Esophagus squamous epithelium (tissue), 5 donors: Measurements from ENCODE around the gene NAV2. TPM values are rescaled to one million over a fixed set of nuclear protein-coding genes. Genes with fewer than 3 reads are reported as not detected.

Experiments
- DNase-seq: peaks from one replicate; lab custom pipeline; 2025; lab: John Stamatoyannopoulos, UW
- H3K27ac ChIP-seq, 4 donors: fragments of 200-600 bp; sonication (generic); one replicate each; pipeline ENCODE4 v1.5.1; 2016 to 2019; ENCODE audit warnings: mild to moderate bottlenecking in 1 of 4
- H3K27me3 ChIP-seq, 4 donors: fragments of 200-600 bp; sonication (generic); 1 replicate in 3 of 4; 2 replicates in 1 of 4; pipeline versions ENCODE4 v1.5.1 to v1.6.0; 2017 to 2021; ENCODE audit warnings: antibody characterized with exemption in 1 of 4
- H3K36me3 ChIP-seq, 3 donors: fragments of 200-600 bp; sonication (generic); one replicate each; pipeline ENCODE4 v1.5.1; 2016 to 2019
- H3K4me1 ChIP-seq, 3 donors: fragments of 200-600 bp; sonication (generic); one replicate each; pipeline ENCODE4 v1.5.1; 2017 to 2019
- H3K4me3 ChIP-seq, 4 donors: fragments of 200-600 bp; sonication (generic); 1 replicate in 3 of 4; 2 replicates in 1 of 4; pipeline ENCODE4 v1.5.1; 2016 to 2019; ENCODE audit warnings: mild to moderate bottlenecking in 2 of 4, moderate library complexity in 1 of 4
- H3K9me3 ChIP-seq, 3 donors: fragments of 200-600 bp; sonication (generic); one replicate each; pipeline ENCODE4 v1.5.1; 2016 to 2019
- CTCF ChIP-seq, 6 experiments: fragments of 450-650 bp in 4 of 6; fragments of 200-600 bp in 2 of 6; sonication (generic) in 2 of 6; IDR thresholded peaks; one replicate each; pipeline ENCODE4 v1.5.1; 2016 to 2019; ENCODE audit warnings: antibody characterized with exemption in 6 of 6, mild to moderate bottlenecking in 4 of 6, moderate library complexity in 4 of 6
- POLR2A ChIP-seq, 4 donors: fragments of 450-650 bp; IDR thresholded peaks; one replicate each; pipeline ENCODE4 v1.6.1; 2017; ENCODE audit warnings: antibody characterized with exemption in 4 of 4, mild to moderate bottlenecking in 4 of 4, moderate library complexity in 3 of 4
- WGBS, 2 donors: methylation state at CpG; one replicate each; pipeline ENCODE4 v1.1.5; 2018; 5-methylcytosine and 5-hydroxymethylcytosine counted together
- intact Hi-C: fragments of 100-400 bp; cut with DNase I; formaldehyde crosslinking; loops from one replicate; pipeline ENCODE4 v1.15.0; 2022
- total RNA-seq, 4 donors: library from RNA; depleted of rRNA; stranded (reverse); fragments of >200 nt; gene quantifications; one replicate each; pipeline ENCODE4 v1.1.0, GENCODE V29; 2016
- donor health status: DM: yes; HTN: yes; CAD: no.

Gene NAV2
- total RNA-seq, 4 donors from 2014 or later = 4.9 to 19.1 (median 14.6) TPM

- no peak overlapping the region for H3K27ac ChIP-seq
- TF ChIP-seq CTCF (IDR thresholded peaks at IDR 0.05) (no peak), POLR2A (IDR thresholded peaks at IDR 0.05) (no peak)
- DNase-seq = no peak
- peaks cover 0 to 29% (median 0%) of the 10 kb centered on the region in 3 donors for H3K36me3 ChIP-seq
- WGBS, 2 donors = 77 to 82% methylated on average over 9 to 10 of the region's 12 CpGs
- H3K4me3 ChIP-seq = no peak overlapping the region
- no peaks in the 10 kb centered on the region for H3K27me3 ChIP-seq
- intact Hi-C loops = no loop called here
- H3K9me3 ChIP-seq = no peaks in the 10 kb centered on the region
- peaks cover 0 to 20% (median 4%) of the 10 kb centered on the region in 3 donors for H3K4me1 ChIP-seq
Observed at GRCh38 chr11:19933801-19934488, 221.3 kb downstream of the NAV2 start.

GRCh38 chr11:19934828-19935259 is 222.2 kb downstream of the NAV2 start:
- intact Hi-C loops = no loop called here
- WGBS, 2 donors = 63 to 68% methylated on average over 3 of the region's 3 CpGs
- H3K9me3 ChIP-seq = no peaks in the 10 kb centered on the region
- peaks cover 0 to 27% (median 4%) of the 10 kb centered on the region in 3 donors for H3K4me1 ChIP-seq
- DNase-seq = no peak
- no peak overlapping the region for H3K27ac ChIP-seq
- H3K27me3 ChIP-seq = no peaks in the 10 kb centered on the region
- TF ChIP-seq POLR2A (IDR thresholded peaks at IDR 0.05) (no peak), CTCF (IDR thresholded peaks at IDR 0.05) (no peak)
- peaks cover 0 to 29% (median 0%) of the 10 kb centered on the region in 3 donors for H3K36me3 ChIP-seq
- H3K4me3 ChIP-seq = no peak overlapping the region

- Histone ChIP-seq H3K4me3 (no peak overlapping the region), H3K27me3 (no peaks in the 10 kb centered on the region), H3K36me3 (peaks cover 0 to 33% (median 0%) of the 10 kb centered on the region in 3 donors), H3K4me1 (peaks cover 0 to 27% (median 4%) of the 10 kb centered on the region in 3 donors), H3K27ac (no peak overlapping the region), H3K9me3 (no peaks in the 10 kb centered on the region)
- intact Hi-C loops = no loop called here
- no peak for DNase-seq
- no peak for TF ChIP-seq POLR2A (IDR thresholded peaks at IDR 0.05)
- TF ChIP-seq CTCF (IDR thresholded peaks at IDR 0.05) = no peak
- WGBS, 2 donors = 62 to 68% methylated on average over 4 of the region's 4 CpGs
Observed at GRCh38 chr11:19935507-19935906, 222.9 kb downstream of the NAV2 start.

- H3K27ac ChIP-seq = no peak overlapping the region
- H3K4me1 ChIP-seq = peaks cover 0 to 27% (median 4%) of the 10 kb centered on the region in 3 donors
- no peak for TF ChIP-seq CTCF (IDR thresholded peaks at IDR 0.05)
- H3K36me3 ChIP-seq = peaks cover 0 to 42% (median 0%) of the 10 kb centered on the region in 3 donors
- no peaks in the 10 kb centered on the region for H3K9me3 ChIP-seq
- no peak for DNase-seq
- intact Hi-C loops = no loop called here
- 85 to 86% methylated on average over 8 to 9 of the region's 9 CpGs for WGBS, 2 donors
- H3K4me3 ChIP-seq = no peak overlapping the region
- no peaks in the 10 kb centered on the region for H3K27me3 ChIP-seq
Observed at GRCh38 chr11:19936461-19936860, 223.8 kb downstream of the NAV2 start.

GRCh38 chr11:19938169-19938856 is 225.7 kb downstream of the NAV2 start:
- no peak overlapping the region for H3K27ac ChIP-seq
- H3K4me1 ChIP-seq = peaks cover 0 to 27% (median 4%) of the 10 kb centered on the region in 3 donors
- H3K9me3 ChIP-seq = no peaks in the 10 kb centered on the region
- intact Hi-C loops = no loop called here
- TF ChIP-seq CTCF (IDR thresholded peaks at IDR 0.05) (peak in 5 of 6 experiments; percentile 59 to 81 (median 69)), POLR2A (IDR thresholded peaks at IDR 0.05) (no peak)
- DNase-seq = no peak
- H3K36me3 ChIP-seq = peaks cover 0 to 43% (median 0%) of the 10 kb centered on the region in 3 donors
- no peaks in the 10 kb centered on the region for H3K27me3 ChIP-seq
- WGBS, 2 donors = 45 to 55% methylated on average over 10 of the region's 10 CpGs
- H3K4me3 ChIP-seq = no peak overlapping the region
